DMS114 treated with DMSO at 0.1 percent for 48 hours (cell line): ENCODE results near the gene BRSK2.
"Not testable (repeated sequence)": the region's sequence is repeated elsewhere in the genome, so short reads cannot be mapped to it uniquely, and the experiment has no call there.

Experiments used
- DNase-seq: peaks from one replicate; lab custom pipeline; 2025; ENCODE audit not compliant: unreplicated experiment; lab: John Stamatoyannopoulos, UW

BRSK2 gene

GRCh38 chr11:1407668-1408067, 17.9 kb downstream of the BRSK2 start:
- DNase-seq: no peak

GRCh38 chr11:1408346-1408745, 18.6 kb downstream of the BRSK2 start:
- DNase-seq: no peak

DNA sequence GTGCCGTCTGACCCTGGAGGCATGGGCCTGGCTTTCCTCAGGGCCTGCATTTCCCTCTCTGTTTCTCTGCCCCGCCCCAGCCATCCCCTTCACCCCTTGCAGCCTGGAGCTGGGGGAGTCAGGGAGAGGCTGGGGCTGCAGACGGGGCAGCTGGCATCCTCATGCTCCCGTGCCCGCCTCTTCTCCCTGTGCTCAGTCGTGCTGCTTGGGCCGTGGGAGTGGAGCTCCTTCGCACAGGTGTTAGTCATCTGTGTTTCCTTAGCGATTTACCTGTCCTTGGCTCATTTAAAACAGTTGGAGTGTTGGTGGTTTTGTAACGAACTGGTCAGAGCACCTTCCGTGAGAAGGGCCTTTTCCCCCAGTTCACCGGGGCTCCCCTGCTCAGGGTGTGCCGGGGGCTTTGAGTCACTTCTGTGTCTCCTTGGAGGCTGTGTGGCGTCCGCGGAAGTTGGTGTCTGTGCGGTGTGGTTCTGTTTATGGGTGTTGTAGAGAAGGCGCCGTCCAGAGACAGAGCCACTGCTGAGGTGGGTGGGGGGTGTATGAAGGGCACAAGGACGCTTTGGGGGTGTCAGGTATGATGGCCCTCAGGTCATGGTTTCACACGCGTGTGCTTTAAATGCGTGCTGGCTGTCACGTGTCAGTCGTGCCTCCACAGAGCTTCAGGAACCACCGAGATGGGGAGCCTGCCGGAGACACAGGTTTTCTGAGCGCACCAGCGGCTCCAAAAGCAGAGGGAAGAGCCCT, 19.5 kb downstream of the BRSK2 start:
- no peak for DNase-seq

- not testable (repeated sequence) for DNase-seq
Measured at GRCh38 chr11:1409852-1410125, 20.1 kb downstream of the BRSK2 start.

- no peak for DNase-seq
Measured at GRCh38 chr11:1410366-1411291, 20.9 kb downstream of the BRSK2 start.

- DNase-seq: no peak
Measured at GRCh38 chr11:1411301-1411700, 21.6 kb downstream of the BRSK2 start.

DNA sequence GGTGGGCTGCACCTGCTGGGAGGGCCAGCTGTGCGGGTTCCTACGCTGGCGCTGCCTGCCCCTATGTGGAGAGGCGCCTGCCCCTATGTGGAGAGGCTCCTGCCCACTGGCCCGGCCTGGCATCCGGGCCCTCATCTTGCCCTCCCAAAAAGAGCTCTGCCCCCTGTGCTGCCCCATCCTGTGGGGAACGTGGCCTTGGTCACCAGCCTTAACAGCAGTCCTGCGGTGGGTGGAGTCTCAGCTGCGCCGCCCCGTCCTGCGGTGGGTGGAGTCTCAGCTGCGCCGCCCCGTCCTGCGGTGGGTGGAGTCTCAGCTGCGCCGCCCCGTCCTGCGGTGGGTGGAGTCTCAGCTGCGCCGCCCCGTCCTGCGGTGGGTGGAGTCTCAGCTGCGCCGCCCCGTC, 22.0 kb downstream of the BRSK2 start:
- not testable (repeated sequence) for DNase-seq

DNA sequence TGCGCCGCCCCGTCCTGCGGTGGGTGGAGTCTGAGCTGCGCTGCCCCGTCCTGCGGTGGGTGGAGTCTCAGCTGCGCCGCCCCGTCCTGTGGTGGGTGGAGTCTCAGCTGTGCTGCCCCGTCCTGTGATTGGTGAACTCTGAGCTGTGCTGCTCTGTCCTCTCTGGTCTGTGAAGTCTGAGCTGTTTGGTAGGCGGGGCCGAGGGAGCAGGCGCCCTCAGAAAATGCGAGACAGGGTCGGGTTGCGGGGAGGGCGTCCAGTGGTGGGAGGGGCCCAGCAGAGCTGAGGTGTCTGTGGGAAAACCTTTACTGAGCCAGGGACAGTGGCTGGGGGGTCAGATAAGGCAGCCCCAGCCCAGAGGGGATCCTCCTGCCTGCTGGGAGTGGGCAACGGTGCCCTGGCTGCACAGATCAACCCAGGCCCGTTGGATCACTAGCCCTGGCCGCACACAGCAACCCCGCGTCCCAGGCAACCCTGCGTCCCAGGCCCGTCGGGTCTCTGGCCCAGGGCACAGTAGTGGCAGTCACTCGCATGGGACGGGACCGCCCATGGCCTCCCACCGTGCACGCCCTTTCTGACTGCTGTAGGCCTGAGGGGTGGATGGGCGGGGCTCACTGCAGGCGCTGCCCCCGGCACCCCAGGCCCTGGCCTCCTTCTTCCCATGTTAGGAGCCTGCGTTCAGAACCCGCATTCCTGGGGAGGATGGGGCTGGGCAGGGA, 22.8 kb downstream of the BRSK2 start:
- no peak for DNase-seq

GRCh38 chr11:1414650-1415049, 24.9 kb downstream of the BRSK2 start:
- DNase-seq: no peak

- no peak for DNase-seq
Measured at GRCh38 chr11:1415631-1416030, 25.9 kb downstream of the BRSK2 start.

DNA sequence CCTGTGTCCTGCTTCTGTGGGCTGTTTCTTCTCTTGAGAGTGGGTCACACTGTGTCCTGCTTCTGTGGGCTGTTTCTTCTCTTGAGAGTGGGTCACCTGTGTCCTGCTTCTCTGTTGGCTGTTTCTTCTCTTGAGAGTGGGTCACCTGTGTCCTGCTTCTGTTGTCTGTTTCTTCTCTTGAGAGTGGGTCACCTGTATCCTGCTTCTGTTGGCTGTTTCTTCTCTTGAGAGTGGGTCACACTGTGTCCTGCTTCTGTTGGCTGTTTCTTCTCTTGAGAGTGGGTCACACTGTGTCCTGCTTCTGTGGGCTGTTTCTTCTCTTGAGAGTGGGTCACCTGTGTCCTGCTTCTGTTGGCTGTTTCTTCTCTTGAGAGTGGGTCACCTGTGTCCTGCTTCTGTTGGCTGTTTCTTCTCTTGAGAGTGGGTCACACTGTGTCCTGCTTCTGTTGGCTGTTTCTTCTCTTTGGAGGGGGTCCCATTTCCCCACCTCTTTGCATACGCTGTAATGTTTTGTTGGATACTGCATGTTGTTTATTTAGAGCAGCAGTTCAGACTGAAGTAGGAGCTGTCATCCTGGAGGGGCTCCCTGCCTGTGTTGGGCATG, 28.6 kb downstream of the BRSK2 start:
- DNase-seq: not testable (repeated sequence)

- DNase-seq: no peak
Measured at GRCh38 chr11:1419811-1420210, 30.1 kb downstream of the BRSK2 start.

DNA sequence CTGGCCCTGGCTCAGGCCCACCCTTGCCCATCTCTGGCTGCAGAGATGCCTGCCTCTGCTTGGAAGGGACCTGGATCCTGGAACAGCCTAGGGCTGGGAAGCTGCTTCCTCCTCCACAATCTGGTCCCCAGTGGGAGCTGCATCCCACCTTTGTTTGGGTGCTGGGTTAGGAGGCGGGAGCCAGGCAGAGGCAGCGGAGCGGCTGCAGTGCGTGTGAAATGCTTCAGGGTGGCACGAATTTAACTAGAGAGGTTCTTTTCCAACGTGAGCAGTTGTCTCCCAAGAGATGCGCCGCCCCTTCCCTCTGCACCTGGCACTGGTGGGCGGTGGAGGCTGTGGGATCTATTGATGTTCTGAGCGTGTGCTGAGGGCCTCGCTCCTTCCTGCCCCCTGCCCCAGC, 31.6 kb downstream of the BRSK2 start:
- no peak for DNase-seq

DNA sequence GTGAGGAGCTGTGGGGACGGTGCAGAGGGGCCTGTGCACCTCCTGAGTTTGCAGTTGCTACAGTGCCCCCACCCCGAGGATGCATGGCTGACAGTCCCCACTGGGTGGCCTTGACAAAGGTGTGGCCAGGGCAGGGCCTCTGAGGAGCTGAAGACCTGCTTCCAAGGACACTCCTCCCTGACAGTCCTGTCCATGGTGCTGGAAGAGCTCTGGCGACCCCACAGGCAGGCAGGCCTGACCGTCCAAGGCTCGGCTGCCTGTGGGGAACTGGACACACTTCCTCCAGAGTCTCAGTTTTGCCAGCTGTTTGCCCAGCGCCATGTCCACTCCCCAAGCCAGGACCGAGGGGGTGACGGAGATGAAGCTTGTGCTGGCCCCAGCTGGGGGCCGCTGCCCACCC, 32.7 kb downstream of the BRSK2 start:
- DNase-seq: no peak

GRCh38 chr11:1422981-1423380, 33.2 kb downstream of the BRSK2 start:
- DNase-seq: no peak

GRCh38 chr11:1423406-1423805, 33.7 kb downstream of the BRSK2 start:
- not testable (repeated sequence) for DNase-seq

- DNase-seq: no peak
Measured at GRCh38 chr11:1425006-1425405, 35.3 kb downstream of the BRSK2 start.

DNA sequence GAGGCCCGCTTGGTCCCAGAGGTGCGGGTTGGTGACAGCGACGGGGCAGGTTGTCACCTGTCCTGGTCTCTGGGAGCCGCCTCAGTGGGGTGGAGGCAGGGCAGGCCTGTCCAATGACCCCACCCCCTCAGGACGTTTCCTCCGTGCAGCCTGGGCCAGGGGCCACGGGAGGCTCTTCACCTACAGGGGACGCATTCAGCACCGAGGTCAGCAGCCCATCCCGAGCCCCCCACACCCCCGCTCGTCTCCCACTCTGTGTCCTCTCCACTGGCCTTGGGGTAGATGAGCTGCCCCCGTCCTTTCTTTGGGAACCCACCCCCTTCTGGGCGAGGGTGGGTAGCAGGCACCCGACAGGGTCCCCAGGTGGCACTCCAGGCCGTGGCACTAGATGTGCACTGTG, 35.7 kb downstream of the BRSK2 start:
- DNase-seq: no peak

GRCh38 chr11:1428762-1429316, 39.1 kb downstream of the BRSK2 start:
- DNase-seq: no peak

DNA sequence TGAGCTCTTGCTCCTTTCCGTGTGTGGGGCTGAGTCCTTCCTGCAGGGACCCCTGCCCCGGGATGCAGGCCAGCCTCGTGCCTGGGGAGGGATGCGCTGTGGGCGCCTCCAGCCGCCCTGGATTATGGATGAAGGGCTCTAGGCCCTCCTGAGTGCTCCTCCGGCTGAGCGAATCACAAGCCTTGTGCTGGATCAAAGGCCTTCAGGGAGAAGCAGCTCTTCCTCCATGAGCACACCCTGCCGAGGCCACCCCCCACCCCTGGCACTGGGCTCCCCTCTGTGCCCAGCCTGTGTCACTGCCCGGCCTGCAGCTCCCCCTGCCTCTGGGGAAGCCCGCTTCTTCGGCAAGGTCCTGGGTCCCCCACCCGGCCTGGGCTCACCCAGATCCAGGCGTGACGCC, 43.8 kb downstream of the BRSK2 start:
- no peak for DNase-seq

- no peak for DNase-seq
Measured at GRCh38 chr11:1433977-1434640, 44.4 kb downstream of the BRSK2 start.
